ENCODE results near the gene PRKCI.

GRCh38 chr3:170178651-170179050 is 43.6 kb upstream of the PRKCI start:
- TF ChIP-seq, protein P1, sequence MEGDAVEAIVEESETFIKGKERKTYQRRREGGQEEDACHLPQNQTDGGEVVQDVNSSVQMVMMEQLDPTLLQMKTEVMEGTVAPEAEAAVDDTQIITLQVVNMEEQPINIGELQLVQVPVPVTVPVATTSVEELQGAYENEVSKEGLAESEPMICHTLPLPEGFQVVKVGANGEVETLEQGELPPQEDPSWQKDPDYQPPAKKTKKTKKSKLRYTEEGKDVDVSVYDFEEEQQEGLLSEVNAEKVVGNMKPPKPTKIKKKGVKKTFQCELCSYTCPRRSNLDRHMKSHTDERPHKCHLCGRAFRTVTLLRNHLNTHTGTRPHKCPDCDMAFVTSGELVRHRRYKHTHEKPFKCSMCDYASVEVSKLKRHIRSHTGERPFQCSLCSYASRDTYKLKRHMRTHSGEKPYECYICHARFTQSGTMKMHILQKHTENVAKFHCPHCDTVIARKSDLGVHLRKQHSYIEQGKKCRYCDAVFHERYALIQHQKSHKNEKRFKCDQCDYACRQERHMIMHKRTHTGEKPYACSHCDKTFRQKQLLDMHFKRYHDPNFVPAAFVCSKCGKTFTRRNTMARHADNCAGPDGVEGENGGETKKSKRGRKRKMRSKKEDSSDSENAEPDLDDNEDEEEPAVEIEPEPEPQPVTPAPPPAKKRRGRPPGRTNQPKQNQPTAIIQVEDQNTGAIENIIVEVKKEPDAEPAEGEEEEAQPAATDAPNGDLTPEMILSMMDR (IDR thresholded peaks at IDR 0.05; ENCODE audit: low read length): no peak
- no peak for TF ChIP-seq EZH2 (optimal IDR thresholded peaks at IDR 0.05; ENCODE audit: low read depth, low read length)
